ENCODE measurements around the gene SPAG17.
"Not testable (repeated sequence)": the region's sequence is repeated elsewhere in the genome, so short reads cannot be mapped to it uniquely, and the experiment has no call there.

SPAG17 gene

GRCh38 chr1:117929343-117930172, 255.5 kb downstream of the SPAG17 start, which contains the start of the genes GDAP2 and WDR3:
GDAP2 (minus strand) TSS chr1:117929621; CDS start chr1:117920357, 9,264 bp downstream.
WDR3 (plus strand) TSS chr1:117929739; CDS start chr1:117933320, 3,581 bp downstream.
- FAIRE-seq (peak; percentile 98), DNase-seq (ENCODE audit: extremely low spot score, insufficient read length, low read depth) (peak; percentile 77)

DNA sequence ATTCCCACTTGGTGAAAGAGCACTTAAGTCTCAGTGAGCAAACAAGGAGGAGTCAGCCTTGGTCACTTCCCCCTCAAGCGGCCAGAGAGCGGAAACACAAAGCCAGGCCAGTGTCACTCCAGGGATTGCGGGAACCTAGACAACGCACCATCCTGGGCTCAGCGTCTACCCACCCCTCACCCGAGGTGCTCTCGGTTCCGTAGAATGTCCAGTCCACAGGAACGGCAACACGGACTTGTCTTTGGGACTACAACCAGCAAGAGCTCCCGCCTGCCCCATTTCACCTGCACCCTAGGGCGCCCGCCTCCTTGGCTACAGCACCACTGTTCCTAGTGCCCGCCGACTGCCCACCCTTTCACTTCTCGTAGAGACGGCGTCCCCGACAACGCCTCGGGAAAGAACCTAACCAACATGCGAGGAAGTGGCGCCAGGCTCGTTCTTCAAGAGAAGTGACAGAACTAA, 256.1 kb downstream of the SPAG17 start:
- DNase-seq (ENCODE audit: extremely low spot score, insufficient read length, low read depth) (no peak), FAIRE-seq (peak; percentile 76)

DNA sequence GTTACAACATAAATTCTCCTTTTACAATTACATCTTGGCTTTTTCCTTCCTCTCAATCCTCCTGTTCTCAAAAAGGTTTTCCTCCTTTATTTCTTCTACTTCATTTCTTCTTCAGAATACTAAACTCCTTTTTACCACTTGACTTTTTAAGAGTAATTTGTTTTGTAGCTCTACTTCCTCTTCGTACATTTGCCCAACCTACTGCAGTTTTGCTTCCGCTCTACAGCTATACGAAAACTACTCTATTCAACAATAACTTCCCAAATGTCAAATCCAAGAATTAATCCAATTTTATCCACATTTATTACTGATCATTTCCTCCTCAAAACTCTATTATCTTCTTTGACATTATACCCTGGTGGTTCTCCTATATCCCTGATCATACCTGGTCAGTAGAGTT, 259.0 kb downstream of the SPAG17 start:
- FAIRE-seq (no peak), DNase-seq (ENCODE audit: extremely low spot score, insufficient read length, low read depth) (no peak)

DNA sequence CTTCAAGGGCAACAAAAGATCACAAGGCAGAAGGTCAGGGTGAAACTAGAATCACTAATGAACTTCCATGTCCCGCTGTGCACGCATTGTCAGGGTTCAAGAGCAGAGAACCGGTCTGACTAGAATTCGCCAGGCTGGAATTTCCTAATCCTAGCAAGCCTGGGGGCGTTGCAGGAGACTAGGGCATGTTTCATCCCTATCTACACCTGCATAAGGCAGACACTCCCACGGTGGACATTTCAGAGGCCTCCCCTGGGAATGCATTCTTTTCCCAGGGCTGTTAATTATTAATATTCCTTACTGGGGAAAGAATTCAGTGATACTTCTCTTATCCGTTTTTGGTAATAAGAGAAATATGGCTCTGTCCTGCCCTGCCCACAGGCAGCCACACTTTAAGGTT, 262.3 kb downstream of the SPAG17 start:
- FAIRE-seq; DNase-seq (ENCODE audit: extremely low spot score, insufficient read length, low read depth): not testable (repeated sequence)

GRCh38 chr1:117921991-117922390, 263.0 kb downstream of the SPAG17 start:
- no peak for DNase-seq (ENCODE audit: extremely low spot score, insufficient read length, low read depth)
- no peak for FAIRE-seq

DNA sequence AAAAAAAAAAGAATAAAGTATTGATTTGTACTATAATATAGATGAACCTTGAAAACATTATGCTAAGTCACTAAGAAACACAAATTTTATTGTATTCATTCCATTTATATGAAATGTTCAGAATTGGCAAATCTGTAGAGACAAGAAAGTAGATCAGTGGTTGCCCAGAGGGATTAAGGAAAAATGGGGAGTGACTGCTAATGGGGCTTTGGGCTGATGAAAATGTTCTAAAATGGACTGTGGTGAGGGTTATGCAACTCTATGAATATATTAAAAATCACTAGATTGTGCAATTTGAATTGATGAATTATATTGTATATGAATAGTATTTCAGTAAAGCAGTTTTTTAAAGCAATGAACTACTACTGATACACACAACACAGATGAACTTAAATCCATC, 265.7 kb downstream of the SPAG17 start:
- FAIRE-seq = no peak

GRCh38 chr1:117911051-117911450, 274.0 kb downstream of the SPAG17 start:
- no peak for DNase-seq (ENCODE audit: extremely low spot score, insufficient read length, low read depth)
- no peak for FAIRE-seq

More for the DNA sequence above, 265.7 kb downstream of the SPAG17 start:
- no peak for DNase-seq (ENCODE audit: extremely low spot score, insufficient read length, low read depth)

DNA sequence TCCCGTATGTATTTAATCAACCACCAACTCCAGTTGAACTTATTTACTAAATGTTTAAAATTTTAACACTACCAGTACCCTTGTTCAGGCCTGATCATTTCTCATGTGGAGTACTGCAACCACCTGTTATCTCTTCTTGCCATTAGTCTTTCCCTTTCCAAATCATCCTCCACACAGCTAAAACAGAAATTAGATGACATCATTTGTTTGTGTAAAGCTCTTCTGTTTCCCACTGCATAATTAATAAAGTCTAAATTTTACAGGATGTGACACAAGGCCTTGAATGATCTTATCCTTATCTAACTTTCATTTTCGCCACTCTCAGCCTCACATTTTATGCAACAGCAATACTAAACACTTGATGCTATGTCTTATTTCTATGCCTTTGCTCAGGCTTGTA, 280.0 kb downstream of the SPAG17 start:
- FAIRE-seq = no peak
- no peak for DNase-seq (ENCODE audit: extremely low spot score, insufficient read length, low read depth)

GRCh38 chr1:117904485-117904884, 280.5 kb downstream of the SPAG17 start:
- DNase-seq (ENCODE audit: extremely low spot score, insufficient read length, low read depth) (no peak), FAIRE-seq (peak; percentile 41)

All from GM18507 (cell line).